OCI-LY7 (cell line): Measurements from ENCODE around the gene NGDN. TPM values are rescaled to one million over a fixed set of nuclear protein-coding genes. Genes with fewer than 3 reads are reported as not detected.

Experiments
- BruUV-seq: library from RNA; stranded (reverse); fragments of 400-500 nt; replicated peaks from 2 replicates; lab custom pipeline; 2021; lab: Mats Ljungman, UMichigan
- CTCF ChIA-PET: fragments of 300-600 bp; sonication (Branson Sonifier 250); formaldehyde crosslinking; loops from one replicate; lab custom pipeline; 2022; ENCODE audit warnings: antibody characterized with exemption; ENCODE audit not compliant: unreplicated experiment; lab: Charles Lee
- POLR2A ChIA-PET: fragments of 300-600 bp; sonication (Branson Sonifier 250); formaldehyde crosslinking; loops from one replicate; lab custom pipeline; 2022; ENCODE audit warnings: antibody characterized with exemption; lab: Charles Lee
- DNase-seq: peaks from one replicate; pipeline ENCODE4 v3.0.0-alpha.2; 2015; ENCODE audit warnings: low spot score
- H2AFZ ChIP-seq: fragments of 200-600 bp; sonication (generic), shearing (Covaris generic); 2 replicates; pipeline ENCODE4 v1.6.1; 2014; ENCODE audit warnings: mild to moderate bottlenecking, antibody characterized with exemption, low read length, moderate library complexity
- H3K27ac ChIP-seq: fragments of 200-600 bp; sonication (generic); 2 replicates; pipeline ENCODE4 v1.5.1; 2014; ENCODE audit warnings: mixed run types, low read depth, mild to moderate bottlenecking, moderate library complexity, low read length, inconsistent platforms; ENCODE audit not compliant: poor library complexity, severe bottlenecking
- H3K36me3 ChIP-seq: fragments of 200-600 bp; sonication (generic); 2 replicates; pipeline ENCODE4 v1.6.1; 2014; ENCODE audit warnings: mild to moderate bottlenecking, antibody characterized with exemption, low read length, moderate library complexity, mixed read lengths; ENCODE audit not compliant: insufficient read depth
- H3K4me1 ChIP-seq: fragments of 200-600 bp; sonication (generic); 2 replicates; pipeline ENCODE4 v1.5.1; 2014; ENCODE audit warnings: mild to moderate bottlenecking, low read length; ENCODE audit not compliant: insufficient read depth, poor library complexity, severe bottlenecking
- H3K4me2 ChIP-seq: fragments of 200-600 bp; sonication (generic); 2 replicates; pipeline ENCODE4 v1.6.1; 2014; ENCODE audit warnings: mild to moderate bottlenecking, low read length
- H3K4me3 ChIP-seq: fragments of 200-600 bp; sonication (generic); 2 replicates; pipeline ENCODE4 v1.5.1; 2014; ENCODE audit warnings: mild to moderate bottlenecking, low read depth, low read length; ENCODE audit not compliant: poor library complexity, severe bottlenecking
- H3K79me2 ChIP-seq: fragments of 200-600 bp; sonication (generic); 2 replicates; pipeline ENCODE4 v1.6.1; 2016; ENCODE audit warnings: low read depth, mild to moderate bottlenecking, low read length, moderate library complexity, mixed read lengths; ENCODE audit not compliant: insufficient read depth
- H3K9me2 ChIP-seq: fragments of 200-600 bp; sonication (generic); 2 replicates; pipeline ENCODE4 v1.6.1; 2016; ENCODE audit warnings: mild to moderate bottlenecking, low read length, mixed read lengths; ENCODE audit not compliant: insufficient read depth
- H3K9me3 ChIP-seq: fragments of 200-600 bp; sonication (generic); 2 replicates; pipeline ENCODE4 v1.6.1; 2014; ENCODE audit warnings: mild to moderate bottlenecking, mixed run types, low read length, mixed read lengths
- H4K20me1 ChIP-seq: fragments of 200-600 bp; sonication (generic); 2 replicates; pipeline ENCODE4 v1.6.1; 2014; ENCODE audit warnings: mild to moderate bottlenecking, antibody characterized with exemption, low read length, moderate library complexity, mixed read lengths; ENCODE audit not compliant: insufficient read depth
- EZH2phosphoT487 ChIP-seq: fragments of 200-600 bp; sonication (generic); IDR thresholded peaks from 2 replicates; pipeline ENCODE4 v1.6.1; 2018; ENCODE audit warnings: low read depth, borderline replicate concordance, mild to moderate bottlenecking, mixed run types, antibody characterized with exemption, low read length, moderate library complexity, mixed read lengths
- intact Hi-C: fragments of 100-400 bp; cut with micrococcal nuclease; formaldehyde crosslinking; loops from one replicate; pipeline ENCODE4 v1.10.0; 2022; ENCODE audit not compliant: unreplicated experiment
- total RNA-seq, 2 experiments: library from RNA; depleted of rRNA in 1 of 2; stranded (reverse); fragments of >200 nt in 1 of 2; shearing (Covaris generic) in 1 of 2; gene quantifications; 2 replicates each; pipeline ENCODE4 v1.2.3, GENCODE V29; 2014 to 2022
- TF ChIP-seq, protein P1 (sequence below): fragments of 200-600 bp; sonication (generic); conservative IDR thresholded peaks from 2 replicates; pipeline ENCODE4 v1.5.1; 2014; ENCODE audit warnings: mild to moderate bottlenecking, antibody characterized with exemption, low read length, moderate library complexity, mixed read lengths

The NGDN gene
- total RNA-seq, 2 experiments from 2014 or later = 53.6 to 57.5 TPM

DNA sequence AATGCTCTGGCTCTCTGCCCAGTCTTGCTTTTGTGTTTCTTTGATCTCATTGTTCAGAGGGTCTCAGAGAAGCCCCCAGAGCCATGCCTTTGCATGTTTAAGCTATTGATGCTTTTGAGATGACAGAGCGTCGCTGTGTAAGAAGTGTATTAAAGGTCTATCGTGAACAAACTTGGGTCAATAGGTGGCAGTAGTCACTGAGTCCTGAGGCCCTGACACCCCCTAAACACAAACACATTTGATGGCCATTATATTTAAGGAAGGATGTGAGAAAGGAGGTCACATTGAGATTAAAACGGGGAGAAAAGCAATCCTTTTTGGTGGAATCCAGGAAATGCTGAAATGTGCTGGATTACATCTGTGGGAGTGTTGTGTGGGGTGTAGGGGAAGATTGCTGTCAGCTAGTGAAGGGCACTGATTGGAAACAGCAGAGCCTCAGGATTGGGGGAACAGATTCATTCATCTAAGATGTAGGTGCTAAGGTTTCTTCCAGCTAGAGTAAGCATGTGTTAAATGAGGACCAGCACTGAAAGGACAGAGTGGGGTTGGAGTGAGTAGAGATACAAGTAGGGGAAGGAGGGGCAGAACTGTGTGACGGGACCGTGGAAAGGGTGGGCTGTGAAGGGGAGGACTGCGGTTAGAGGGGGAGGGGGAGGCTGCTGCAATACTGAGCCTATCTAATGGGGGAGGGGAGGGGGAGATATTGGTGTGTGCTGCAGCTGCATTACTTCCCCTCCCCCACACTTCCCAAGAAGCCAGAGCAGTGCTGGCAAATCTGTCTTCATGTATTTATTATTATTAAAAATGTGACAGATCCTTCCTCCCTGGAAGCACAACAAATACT lies 12.7 kb downstream of the NGDN start:
- ChIA-PET POLR2A (no interaction called here), CTCF (interaction anchor here (0.5 to 0.6 kb wide), 3 partner anchors 30 to 444 kb away, joined by 3 read pairs; no protein-coding TSS in a partner anchor)
- Histone ChIP-seq H3K4me1 (peaks cover 6% of the 10 kb centered on the region), H3K36me3 (peaks cover 24% of the 10 kb centered on the region), H3K4me3 (no peak overlapping the region), H3K9me3 (no peaks in the 10 kb centered on the region), H2AFZ (no peak overlapping the region), H3K4me2 (no peak overlapping the region), H4K20me1 (no peaks in the 10 kb centered on the region), H3K9me2 (no peaks in the 10 kb centered on the region), H3K27ac (no peak overlapping the region), H3K79me2 (no peaks in the 10 kb centered on the region)
- no peak for DNase-seq
- no peak for TF ChIP-seq EZH2phosphoT487
- TF ChIP-seq, protein P1, sequence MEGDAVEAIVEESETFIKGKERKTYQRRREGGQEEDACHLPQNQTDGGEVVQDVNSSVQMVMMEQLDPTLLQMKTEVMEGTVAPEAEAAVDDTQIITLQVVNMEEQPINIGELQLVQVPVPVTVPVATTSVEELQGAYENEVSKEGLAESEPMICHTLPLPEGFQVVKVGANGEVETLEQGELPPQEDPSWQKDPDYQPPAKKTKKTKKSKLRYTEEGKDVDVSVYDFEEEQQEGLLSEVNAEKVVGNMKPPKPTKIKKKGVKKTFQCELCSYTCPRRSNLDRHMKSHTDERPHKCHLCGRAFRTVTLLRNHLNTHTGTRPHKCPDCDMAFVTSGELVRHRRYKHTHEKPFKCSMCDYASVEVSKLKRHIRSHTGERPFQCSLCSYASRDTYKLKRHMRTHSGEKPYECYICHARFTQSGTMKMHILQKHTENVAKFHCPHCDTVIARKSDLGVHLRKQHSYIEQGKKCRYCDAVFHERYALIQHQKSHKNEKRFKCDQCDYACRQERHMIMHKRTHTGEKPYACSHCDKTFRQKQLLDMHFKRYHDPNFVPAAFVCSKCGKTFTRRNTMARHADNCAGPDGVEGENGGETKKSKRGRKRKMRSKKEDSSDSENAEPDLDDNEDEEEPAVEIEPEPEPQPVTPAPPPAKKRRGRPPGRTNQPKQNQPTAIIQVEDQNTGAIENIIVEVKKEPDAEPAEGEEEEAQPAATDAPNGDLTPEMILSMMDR = peak; percentile 55
- no TSS peak for BruUV-seq
- intact Hi-C loops = loop anchor here (2.0 kb wide), 1 partner anchor 57 kb away; no protein-coding TSS in a partner anchor

DNA sequence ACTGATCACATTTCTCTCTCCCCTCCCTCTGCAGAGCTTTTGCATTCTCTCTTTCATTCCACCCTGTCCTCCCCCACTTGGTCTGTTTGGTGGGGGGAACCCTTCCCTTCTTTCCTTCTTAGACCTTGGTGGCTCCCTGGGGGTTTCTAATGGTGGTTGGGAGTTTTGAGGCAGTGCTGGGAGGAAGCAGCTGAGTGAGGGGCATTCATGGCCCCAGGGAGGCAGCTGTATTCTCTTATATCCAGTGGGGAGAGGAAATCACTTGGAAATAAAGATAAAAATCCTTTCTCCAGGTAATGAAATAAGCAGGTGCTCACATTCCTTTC lies 13.3 kb downstream of the NGDN start:
- Histone ChIP-seq H3K27ac (no peak overlapping the region), H3K4me1 (peaks cover 6% of the 10 kb centered on the region), H3K79me2 (no peaks in the 10 kb centered on the region), H3K9me2 (no peaks in the 10 kb centered on the region), H3K4me3 (no peak overlapping the region), H3K36me3 (peaks cover 18% of the 10 kb centered on the region), H3K9me3 (no peaks in the 10 kb centered on the region), H3K4me2 (no peak overlapping the region), H2AFZ (no peak overlapping the region), H4K20me1 (no peaks in the 10 kb centered on the region)
- ChIA-PET POLR2A (no interaction called here), CTCF (interaction anchor here (0.5 kb wide), 1 partner anchor 29 kb away, joined by 3 read pairs; no protein-coding TSS in a partner anchor)
- intact Hi-C loops = loop anchor here (2.0 kb wide), 1 partner anchor 56 kb away; no protein-coding TSS in a partner anchor
- no peak for TF ChIP-seq EZH2phosphoT487
- TF ChIP-seq, protein P1 = no peak
- DNase-seq = no peak
- no TSS peak for BruUV-seq
